GM19328 (cell line): ENCODE results near the gene DPEP3.
"Not testable (repeated sequence)": the region's sequence is repeated elsewhere in the genome, so short reads cannot be mapped to it uniquely, and the experiment has no call there.

Experiments used
- ATAC-seq: cut with Tn5 transposase; IDR thresholded peaks from one replicate; pipeline ENCODE4 v1.9.1; 2021; ENCODE audit warnings: mild to moderate bottlenecking, moderate library complexity; ENCODE audit not compliant: unreplicated experiment

The DPEP3 gene

DNA sequence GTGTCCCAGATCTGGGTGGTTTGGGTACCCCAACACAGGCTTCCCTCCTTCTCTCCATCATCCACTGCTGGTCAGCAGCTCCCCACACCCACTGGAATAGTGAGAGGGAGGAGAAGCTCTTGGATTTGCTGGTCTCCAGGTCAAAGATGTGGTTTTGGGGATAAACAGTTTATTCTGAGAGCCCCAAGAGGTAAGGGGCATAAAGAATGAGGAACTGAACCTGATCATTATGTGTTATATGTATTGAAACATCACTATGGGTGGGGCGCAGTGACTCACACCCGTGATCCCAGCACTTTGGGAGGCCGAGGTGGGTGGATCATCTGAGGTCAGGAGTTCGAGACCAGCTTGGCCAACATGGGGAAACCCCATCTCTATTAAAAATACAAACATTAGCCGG, 15.1 kb upstream of the DPEP3 start:
- no peak for ATAC-seq

DNA sequence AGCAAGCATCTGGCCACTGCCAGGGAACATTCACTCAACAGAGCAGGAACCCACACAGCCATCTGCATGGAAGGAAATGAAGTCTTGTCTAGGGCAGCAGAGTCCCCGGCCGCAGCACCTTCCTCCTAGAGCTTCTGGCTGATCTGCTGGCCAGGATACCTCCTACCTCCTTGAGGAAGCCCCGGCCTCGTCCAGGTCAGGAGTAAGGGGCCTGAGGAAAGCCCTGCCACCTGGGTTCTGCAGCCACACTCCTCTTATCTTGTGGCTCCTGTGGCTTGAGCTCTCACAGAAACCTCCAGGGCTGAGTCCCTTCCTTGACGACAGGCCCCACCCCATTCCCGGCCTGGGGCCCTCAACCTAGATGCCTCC, 13.7 kb upstream of the DPEP3 start:
- ATAC-seq: not testable (repeated sequence)

GRCh38 chr16:67993207-67994039, 13.1 kb upstream of the DPEP3 start:
- peak; percentile 77 for ATAC-seq

DNA sequence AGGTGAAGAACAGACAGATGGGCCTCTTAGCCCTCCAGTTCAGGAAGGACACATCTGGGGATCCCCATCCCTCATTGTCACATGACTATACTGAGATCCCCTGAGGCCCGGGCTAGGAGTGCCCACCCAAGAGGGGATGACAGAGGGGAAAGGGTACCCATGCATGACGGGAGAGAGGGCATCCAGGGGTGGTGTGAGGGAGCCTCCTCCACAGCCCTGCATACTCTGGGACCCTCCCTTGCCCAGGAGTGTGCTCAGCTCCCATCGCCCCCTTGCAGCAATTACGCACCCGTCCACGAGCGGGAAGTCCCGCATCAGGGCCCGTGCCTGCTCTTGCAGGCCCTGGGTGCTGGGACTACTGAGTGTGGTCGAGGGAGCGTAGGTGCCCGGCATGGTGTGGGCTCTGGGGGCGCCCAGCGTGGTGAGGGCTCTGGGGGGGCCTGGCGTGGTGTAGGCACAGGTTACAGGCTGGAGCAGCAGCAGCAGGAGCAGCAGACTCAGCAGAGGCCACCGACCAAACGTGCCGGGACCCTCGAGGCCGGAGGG, 12.4 kb upstream of the DPEP3 start:
- ATAC-seq: peak; percentile 7

GRCh38 chr16:67990018-67990386, 9.7 kb upstream of the DPEP3 start:
- ATAC-seq: no peak

DNA sequence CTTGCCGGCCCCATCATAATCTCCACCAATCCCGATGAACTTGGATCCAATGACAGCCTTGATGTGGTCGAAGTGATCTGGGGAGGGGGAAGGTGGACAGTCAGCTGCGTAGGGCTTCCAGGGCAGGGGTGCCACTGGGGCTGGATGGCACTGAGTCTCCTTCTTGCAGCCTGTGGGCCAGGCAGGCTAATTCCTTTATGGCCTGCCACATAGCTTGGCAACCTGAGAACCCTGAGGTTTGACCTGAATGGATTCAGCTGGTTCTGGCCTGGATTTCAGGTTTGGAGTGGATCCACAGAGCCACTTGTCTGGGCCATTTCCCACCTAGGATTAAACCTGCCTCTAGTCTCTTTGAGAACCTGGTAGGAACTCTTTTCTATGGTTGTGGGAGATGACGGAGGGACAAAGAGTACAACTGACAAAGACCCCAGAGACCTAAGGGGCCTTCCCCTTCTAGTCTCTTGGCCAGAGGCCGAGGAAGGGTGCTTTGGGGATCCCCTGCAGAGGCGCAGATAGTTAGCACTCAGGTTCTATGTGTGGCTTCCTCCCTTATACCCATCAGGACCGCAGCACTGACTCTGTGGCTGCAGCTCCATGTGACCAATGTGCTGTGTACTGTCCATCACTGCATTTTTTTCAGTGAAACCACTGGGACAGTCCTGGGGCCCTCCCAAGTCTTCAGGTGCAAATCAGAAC, 9.2 kb upstream of the DPEP3 start:
- ATAC-seq: no peak

DNA sequence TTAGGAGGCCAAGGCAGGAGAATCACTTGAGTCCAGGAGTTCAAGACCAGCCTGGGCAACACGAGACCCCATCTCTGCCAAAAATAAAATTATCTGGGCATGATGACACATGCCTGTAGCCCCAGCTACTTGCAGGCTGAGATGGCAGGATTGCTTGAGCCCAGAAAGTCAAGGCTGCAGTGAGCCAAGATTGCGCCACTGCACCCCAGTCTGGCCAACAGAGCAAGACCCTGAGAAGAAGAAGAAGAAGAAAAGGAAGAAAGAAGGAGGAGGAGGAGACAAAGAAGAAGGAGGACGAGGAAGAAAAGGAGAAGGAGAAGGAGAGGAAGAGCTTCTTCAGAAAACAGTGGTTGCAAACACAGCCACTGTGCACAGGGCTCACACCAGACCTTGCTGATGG, 8.4 kb upstream of the DPEP3 start:
- ATAC-seq: no peak

DNA sequence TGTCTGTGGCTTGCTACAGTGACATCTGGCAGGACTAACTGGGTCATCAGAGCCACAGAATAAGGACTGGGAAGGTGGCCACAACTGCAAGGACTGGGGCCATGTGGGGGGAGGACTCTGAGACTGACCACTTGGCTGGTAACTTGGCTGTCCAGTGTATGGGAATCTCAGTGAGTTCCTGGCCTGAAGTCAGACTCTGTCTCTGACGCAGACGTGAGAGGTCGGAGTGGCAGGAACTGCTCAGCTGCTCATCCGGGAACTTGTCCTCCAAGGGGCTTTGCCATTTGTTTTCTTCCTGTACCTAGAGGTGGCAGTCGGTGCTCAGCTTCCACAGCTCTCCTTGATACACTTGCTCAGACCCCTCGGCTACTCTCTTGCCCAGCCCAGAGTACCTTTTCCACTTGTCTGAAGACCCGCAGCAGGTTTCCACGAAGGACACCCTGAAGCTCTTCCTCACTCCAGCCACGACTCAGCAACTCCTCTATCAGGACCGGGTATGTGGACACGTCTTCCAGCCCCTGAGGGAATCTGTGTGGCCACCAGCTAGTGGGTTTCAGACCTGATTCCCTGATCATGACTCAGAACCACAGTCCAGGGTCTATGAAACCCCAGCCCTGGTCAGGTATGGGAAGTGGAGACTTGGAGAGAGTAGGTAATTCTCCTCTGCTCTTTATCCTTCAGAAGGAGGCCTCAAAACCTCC, 7.3 kb upstream of the DPEP3 start:
- no peak for ATAC-seq

- no peak for ATAC-seq
Observed at GRCh38 chr16:67986949-67987348, 6.7 kb upstream of the DPEP3 start.

- ATAC-seq: no peak
Observed at GRCh38 chr16:67982011-67982696, 1.9 kb upstream of the DPEP3 start.

GRCh38 chr16:67977469-67978227, 2.7 kb downstream of the DPEP3 start:
- no peak for ATAC-seq

DNA sequence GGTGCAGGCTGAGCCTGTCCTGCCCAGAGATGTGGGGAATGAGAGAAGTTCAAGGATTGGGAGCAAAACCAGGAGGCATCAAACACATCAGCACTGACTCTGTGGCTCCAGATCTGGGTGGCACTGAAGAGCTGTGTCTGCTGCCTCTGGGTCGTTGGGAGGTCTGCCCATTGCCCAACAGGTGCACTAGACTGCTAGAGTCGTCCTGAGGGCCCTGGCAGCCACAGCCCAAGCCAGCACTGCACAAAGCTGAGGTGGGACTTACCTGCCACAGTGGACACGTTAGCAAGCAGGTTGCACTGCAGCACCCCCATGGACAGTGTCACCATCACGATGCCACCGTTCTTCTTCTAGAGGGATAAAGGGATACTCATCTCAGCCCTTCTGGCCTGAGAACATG, 3.3 kb downstream of the DPEP3 start:
- no peak for ATAC-seq

DNA sequence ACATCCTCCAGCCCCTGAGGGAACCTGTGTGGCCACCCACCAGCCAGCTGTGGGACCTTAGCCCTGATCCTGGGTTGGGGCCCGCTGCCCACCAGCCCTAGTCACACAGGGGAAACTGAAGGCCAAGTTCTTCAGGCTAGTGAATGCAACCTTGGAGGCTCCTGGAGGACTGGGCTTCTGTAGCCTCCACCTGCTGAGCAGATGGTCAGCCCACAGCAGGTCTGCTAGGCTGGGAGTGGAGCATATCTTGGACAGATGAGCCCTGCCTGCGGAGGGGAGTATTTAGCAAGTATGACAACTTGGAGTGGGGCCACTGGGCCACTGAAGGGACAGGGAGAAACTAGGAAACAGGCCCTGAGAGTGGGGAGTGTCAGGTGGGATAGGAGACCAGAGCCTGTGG, 4.1 kb downstream of the DPEP3 start:
- ATAC-seq: no peak

DNA sequence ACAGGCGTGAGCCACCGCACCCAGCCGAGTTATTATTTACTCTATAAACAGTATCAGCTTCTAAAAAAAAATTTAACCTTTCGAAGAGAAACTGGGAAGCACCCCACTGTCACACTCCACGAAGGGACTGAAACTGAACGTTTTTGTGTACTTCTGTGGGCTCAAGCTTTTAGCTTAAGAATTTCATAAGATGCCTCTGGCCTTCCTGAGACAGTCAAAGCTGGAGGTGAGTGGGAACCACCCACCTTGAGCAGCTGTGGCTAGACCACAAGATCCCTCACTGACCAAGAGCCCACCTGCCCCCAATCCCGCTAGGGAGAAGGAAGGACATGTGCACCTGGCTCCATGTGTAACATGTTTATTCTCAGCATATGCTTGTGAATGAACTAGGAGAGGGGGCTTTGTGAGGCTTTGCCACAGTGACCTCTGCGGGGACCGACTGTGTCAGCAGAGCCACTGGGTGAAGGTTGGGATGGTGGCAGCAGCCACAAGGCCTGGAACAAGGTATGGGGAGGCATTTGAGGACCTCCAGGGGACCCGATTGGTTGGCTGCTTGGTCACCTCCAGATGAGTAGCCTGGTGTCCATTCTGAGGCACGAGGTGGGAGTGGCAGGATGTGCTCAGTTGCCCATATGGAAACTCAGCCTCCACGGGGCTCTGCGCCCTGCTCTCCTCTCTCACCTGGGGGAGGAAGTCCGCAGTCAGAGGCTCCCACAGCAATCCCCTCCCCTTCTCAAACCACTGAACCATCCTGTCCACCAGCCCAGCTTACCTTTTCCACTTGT, 4.8 kb downstream of the DPEP3 start:
- no peak for ATAC-seq

DNA sequence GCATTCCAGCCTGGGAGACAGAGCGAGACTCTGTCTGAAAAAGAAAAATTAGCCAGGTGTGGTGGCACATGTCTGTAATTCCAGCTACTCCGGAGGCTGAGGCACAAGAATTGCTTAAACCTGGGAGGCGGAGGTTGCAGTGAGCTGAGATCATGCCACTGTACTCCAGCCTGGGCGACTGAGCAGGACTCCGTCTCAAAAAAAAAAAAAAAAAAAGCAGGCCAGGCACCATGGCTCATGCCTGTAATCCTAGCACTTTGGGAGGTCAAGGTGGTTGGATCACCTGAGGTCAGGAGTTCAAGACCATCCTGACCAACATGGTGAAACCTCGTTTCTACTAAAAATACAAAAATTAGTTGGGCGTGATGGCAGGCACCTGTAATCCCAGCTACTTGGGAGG, 8.0 kb downstream of the DPEP3 start:
- ATAC-seq: not testable (repeated sequence)

- no peak for ATAC-seq
Observed at GRCh38 chr16:67971111-67971510, 9.2 kb downstream of the DPEP3 start.

GRCh38 chr16:67969254-67970039, 10.9 kb downstream of the DPEP3 start:
- no peak for ATAC-seq

DNA sequence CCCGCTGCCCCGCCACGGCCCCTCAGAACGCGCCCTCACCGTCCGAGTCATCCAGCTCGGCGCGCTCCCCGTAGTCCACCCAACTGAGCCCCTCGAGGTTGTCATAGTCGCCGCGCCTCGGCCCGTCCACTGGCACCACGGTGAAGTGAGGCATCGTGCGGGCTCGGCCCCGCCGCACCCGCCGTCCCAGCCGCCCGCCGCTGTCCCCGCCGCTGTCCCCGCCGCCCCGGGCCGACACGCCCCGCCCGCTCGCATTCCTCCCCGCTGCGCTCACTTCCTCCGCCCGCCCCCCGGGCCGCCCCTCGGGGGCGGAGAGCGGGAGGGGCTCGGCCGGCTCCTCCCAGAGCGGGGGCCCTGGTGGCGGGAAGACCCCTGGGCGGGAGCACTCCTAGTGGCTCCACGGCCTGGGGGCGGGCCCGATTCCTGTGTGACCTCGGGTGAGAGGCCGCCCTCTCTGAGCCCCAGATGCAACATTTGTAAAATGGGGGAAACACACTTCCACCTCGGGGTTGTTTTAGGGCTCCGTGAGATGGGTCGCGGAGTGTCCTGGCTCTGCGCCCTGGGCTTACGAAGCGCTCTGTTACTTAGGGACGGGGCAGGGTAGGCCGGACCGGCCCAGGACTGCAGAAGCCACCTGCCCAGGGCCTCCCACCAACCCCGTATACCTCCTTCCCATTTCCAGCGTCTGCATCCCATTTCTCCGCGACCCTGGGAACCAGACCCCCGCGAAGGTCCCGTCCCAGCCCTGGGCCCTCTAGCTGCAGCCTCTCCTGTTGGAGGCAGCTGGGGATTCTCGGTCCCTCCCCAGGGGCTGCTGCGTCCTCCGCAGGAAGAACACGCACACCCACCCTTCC, 11.7 kb downstream of the DPEP3 start, which contains the start of gene SLC12A4:
SLC12A4 (minus strand) TSS at position 238 of the 854 bp plus-strand sequence; CDS start at position 154, 84 bp downstream.
- peak; percentile 78 for ATAC-seq
